Epithelial cell of proximal tubule (primary cell): ENCODE results near the gene DYSF. TPM values are rescaled to one million over a fixed set of nuclear protein-coding genes. Genes with fewer than 3 reads are reported as not detected.

ENCODE experiments used
- DNase-seq: peaks from one replicate; pipeline ENCODE4 v3.0.0-alpha.2; 2011; ENCODE audit warnings: low read depth
- H3K4me3 ChIP-seq: 2 replicates; pipeline ENCODE4 v1.5.1; 2011; ENCODE audit warnings: low read depth, mild to moderate bottlenecking, low read length
- total RNA-seq: library from RNA; depleted of rRNA; stranded (reverse); fragments of >200 nt; gene quantifications from 2 replicates; pipeline ENCODE4 v1.2.3, GENCODE V29; 2015
- TF ChIP-seq, protein P1 (sequence below): conservative IDR thresholded peaks from 2 replicates; pipeline ENCODE4 v1.5.1; 2012; ENCODE audit warnings: low read depth, mild to moderate bottlenecking, low read length

The DYSF gene
- total RNA-seq, 1 donor from 2014 or later = 6.3 TPM

DNA sequence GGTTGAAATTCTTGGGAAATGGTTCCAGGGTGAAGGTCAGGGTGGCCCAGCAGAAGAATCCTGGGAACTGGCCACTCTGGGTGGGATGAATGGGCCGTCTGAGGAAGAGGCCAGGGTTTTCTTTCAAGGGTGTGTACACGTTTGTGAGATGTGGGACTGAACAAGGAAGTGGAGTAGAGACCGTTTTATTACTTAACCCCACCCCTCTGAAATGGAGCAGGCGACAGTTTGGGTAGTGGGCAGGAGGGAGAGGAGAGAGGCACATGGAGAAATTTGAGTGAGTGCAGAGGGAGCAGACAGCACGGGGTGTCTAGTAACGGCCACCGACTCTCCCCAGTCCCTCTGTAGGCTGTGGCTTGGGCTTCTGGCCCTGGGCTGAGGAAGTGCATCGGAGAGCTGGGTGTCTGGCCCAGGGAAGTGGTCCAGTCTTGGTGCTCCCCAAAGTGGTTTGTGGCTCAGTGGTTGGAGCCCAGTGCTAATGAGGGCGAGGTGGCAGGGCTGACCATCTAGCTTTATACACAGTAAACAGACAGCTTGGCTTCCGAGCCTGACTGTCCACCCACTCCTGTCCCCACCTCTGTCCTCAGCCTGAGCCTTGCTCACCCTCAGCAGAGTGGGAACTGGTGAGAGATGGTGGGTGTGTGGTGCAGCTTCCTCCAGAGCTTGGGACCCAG, 135.3 kb downstream of the DYSF start:
- H3K4me3 ChIP-seq = no peak overlapping the region
- no peak for DNase-seq
- TF ChIP-seq, protein P1, sequence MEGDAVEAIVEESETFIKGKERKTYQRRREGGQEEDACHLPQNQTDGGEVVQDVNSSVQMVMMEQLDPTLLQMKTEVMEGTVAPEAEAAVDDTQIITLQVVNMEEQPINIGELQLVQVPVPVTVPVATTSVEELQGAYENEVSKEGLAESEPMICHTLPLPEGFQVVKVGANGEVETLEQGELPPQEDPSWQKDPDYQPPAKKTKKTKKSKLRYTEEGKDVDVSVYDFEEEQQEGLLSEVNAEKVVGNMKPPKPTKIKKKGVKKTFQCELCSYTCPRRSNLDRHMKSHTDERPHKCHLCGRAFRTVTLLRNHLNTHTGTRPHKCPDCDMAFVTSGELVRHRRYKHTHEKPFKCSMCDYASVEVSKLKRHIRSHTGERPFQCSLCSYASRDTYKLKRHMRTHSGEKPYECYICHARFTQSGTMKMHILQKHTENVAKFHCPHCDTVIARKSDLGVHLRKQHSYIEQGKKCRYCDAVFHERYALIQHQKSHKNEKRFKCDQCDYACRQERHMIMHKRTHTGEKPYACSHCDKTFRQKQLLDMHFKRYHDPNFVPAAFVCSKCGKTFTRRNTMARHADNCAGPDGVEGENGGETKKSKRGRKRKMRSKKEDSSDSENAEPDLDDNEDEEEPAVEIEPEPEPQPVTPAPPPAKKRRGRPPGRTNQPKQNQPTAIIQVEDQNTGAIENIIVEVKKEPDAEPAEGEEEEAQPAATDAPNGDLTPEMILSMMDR = no peak

DNA sequence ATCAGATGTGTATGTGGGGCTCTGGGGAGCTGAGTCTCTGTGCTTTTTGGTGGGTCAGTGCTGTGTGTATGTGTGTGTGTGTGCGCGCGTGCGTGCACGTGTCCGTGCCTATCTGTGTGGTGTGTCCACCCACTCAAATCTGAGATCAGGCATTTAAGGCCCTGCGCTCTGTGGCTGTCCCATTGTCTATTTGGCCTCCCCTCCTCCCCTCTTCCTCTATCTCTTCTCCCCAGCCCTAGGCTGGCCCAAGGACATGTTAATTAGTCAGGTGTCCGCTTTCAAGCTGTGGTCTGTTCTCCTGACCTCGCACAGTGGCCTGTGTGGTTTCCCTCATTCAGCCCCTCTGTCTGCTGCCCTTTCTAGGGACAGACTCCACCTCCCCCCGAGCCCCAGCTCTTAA, 136.4 kb downstream of the DYSF start:
- H3K4me3 ChIP-seq = no peak overlapping the region
- no peak for DNase-seq
- TF ChIP-seq, protein P1 = no peak

DNA sequence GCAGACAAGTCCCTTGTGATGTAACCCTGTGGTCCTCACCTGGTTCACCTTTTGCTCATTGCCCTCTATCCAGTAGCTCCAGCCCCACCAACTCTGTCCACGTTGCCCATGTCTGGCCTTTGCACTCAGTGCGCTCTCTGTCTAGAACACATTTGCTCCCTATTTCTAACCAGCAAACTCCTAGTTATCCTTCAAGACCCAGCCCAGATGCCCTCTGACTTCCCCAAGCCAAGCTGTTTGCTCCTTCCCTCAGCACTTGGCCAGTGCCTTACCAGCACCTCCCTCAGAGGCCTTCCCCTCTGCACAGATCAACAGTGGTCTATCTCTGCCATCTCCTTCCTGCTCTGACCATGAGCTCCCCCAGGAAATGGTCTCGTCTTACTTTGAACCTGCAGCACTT, 137.7 kb downstream of the DYSF start:
- H3K4me3 ChIP-seq = no peak overlapping the region
- TF ChIP-seq, protein P1 = no peak
- DNase-seq = no peak

DNA sequence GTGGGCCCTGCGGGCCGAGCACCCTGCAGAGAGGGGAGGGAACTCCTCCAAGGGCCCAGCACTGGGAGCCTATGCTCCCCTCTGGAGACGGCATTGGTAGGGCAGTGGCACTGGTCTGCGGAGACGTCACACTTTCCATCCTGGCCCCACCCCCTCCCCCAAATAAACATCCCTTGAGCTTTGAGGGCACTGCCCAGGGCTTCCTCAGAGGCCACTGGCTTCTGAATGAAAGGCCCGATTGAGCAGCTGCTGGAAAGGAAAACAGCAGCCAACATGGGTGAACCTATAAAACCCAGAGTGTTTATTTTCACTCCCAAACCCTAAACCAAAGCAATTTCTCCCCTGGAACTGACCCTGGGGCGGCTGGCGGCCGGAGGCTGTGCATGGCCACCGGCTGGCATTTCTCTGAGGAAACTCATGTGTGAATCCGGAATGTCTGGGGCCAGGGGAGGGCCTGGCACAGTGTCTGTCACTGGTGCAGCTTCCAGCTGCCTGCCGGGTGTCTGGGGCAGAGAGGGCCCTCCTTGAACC, 138.9 kb downstream of the DYSF start:
- H3K4me3 ChIP-seq = no peak overlapping the region
- TF ChIP-seq, protein P1 = no peak
- no peak for DNase-seq

- no peak for DNase-seq
- TF ChIP-seq, protein P1 = no peak
- no peak overlapping the region for H3K4me3 ChIP-seq
Measured at GRCh38 chr2:71595569-71595968, 142.2 kb downstream of the DYSF start.

GRCh38 chr2:71596011-71596410, 142.7 kb downstream of the DYSF start:
- no peak overlapping the region for H3K4me3 ChIP-seq
- DNase-seq = no peak
- TF ChIP-seq, protein P1 = no peak

GRCh38 chr2:71597756-71598155, 144.4 kb downstream of the DYSF start:
- no peak overlapping the region for H3K4me3 ChIP-seq
- no peak for DNase-seq
- TF ChIP-seq, protein P1 = no peak
